Loucy (cell line): ENCODE data around the gene CELF5.

Experiments
- H2AFZ ChIP-seq: fragments of 200-600 bp; sonication (generic); 2 replicates; pipeline ENCODE4 v1.6.0; 2016; ENCODE audit warnings: antibody characterized with exemption, mild to moderate bottlenecking, low read length, moderate library complexity
- H3F3A ChIP-seq: fragments of 200-600 bp; 2 replicates; pipeline ENCODE4 v1.6.0; 2016; ENCODE audit warnings: antibody characterized with exemption, low read depth, mild to moderate bottlenecking
- H3K27me3 ChIP-seq: fragments of 200-600 bp; sonication (generic); 2 replicates; pipeline ENCODE4 v1.6.1; 2014; ENCODE audit warnings: low read length, mild to moderate bottlenecking; ENCODE audit not compliant: insufficient read depth, poor library complexity, severe bottlenecking
- H3K36me3 ChIP-seq: fragments of 200-600 bp; sonication (generic); 2 replicates; pipeline ENCODE4 v1.6.1; 2016; ENCODE audit warnings: low read length; ENCODE audit not compliant: insufficient read depth
- H3K4me1 ChIP-seq: fragments of 200-600 bp; sonication (generic); 2 replicates; pipeline ENCODE4 v1.5.1; 2014; ENCODE audit warnings: low read length, mild to moderate bottlenecking; ENCODE audit not compliant: insufficient read depth, poor library complexity, severe bottlenecking
- H3K4me2 ChIP-seq: fragments of 200-600 bp; sonication (generic); 2 replicates; pipeline ENCODE4 v1.6.0; 2014; ENCODE audit warnings: antibody characterized with exemption, low read length, low read depth, mild to moderate bottlenecking; ENCODE audit not compliant: poor library complexity, severe bottlenecking
- H3K4me3 ChIP-seq: fragments of 200-600 bp; sonication (generic); 2 replicates; pipeline ENCODE4 v1.5.1; 2014; ENCODE audit warnings: low read length, mild to moderate bottlenecking, mixed read lengths; ENCODE audit not compliant: poor library complexity, severe bottlenecking
- H3K79me2 ChIP-seq: fragments of 200-600 bp; sonication (generic); 2 replicates; pipeline ENCODE4 v1.6.1; 2014; ENCODE audit warnings: low read length; ENCODE audit not compliant: insufficient read depth
- H3K9ac ChIP-seq: fragments of 200-600 bp; sonication (generic); 2 replicates; pipeline ENCODE4 v1.6.0; 2014; ENCODE audit warnings: mild to moderate bottlenecking, low read depth, low read length, moderate library complexity; ENCODE audit not compliant: poor library complexity, severe bottlenecking
- H3K9me2 ChIP-seq: fragments of 200-600 bp; sonication (generic); replicated peaks from 2 replicates; pipeline ENCODE4 v1.6.1; 2016; ENCODE audit warnings: low read depth, low read length, mixed read lengths
- H3K9me3 ChIP-seq: fragments of 200-600 bp; sonication (generic); 2 replicates; pipeline ENCODE4 v1.6.1; 2014; ENCODE audit warnings: mild to moderate bottlenecking, antibody characterized with exemption, low read length, low read depth; ENCODE audit not compliant: insufficient read depth
- H4K20me1 ChIP-seq: fragments of 200-600 bp; sonication (generic); 2 replicates; pipeline ENCODE4 v1.6.0; 2014; ENCODE audit warnings: antibody characterized with exemption, low read length, mild to moderate bottlenecking; ENCODE audit not compliant: insufficient read depth, poor library complexity, severe bottlenecking
- EZH2phosphoT487 ChIP-seq: fragments of 200-600 bp; IDR thresholded peaks from 2 replicates; pipeline ENCODE4 v1.6.1; 2018; ENCODE audit warnings: antibody characterized with exemption, mild to moderate bottlenecking, moderate library complexity, borderline replicate concordance
- TF ChIP-seq, protein P1 (sequence below): fragments of 200-600 bp; sonication (generic); conservative IDR thresholded peaks from 2 replicates; pipeline ENCODE4 v1.5.1; 2014; ENCODE audit warnings: mild to moderate bottlenecking, antibody characterized with exemption, low read length

Gene CELF5

DNA sequence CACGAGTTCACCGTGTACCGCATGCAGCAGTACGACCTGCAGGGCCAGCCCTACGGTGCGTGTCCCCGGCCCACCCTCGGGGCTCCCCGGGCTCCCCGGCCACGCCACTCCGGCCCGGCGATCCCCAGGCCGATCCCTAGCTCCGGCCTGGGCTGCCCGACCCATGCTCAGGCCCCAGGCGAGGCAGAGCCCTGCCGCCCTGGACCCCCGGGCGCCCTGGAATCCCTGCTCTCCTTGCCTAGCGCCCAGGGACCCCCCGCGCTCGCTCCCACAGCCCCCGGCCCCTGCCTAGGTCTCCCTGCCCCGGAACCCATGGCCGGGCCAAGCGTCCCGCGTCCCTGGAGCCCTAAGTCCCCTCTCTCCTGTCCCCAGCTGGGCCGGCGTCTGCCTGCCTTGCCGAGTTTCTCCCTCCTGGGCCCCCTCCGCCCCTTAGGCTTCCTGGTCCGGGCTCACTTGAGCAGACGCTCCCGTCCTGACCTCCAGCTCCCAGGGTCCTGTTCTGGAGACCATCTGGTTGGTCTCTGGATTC lies 38.2 kb upstream of the CELF5 start:
- H3K9me2 ChIP-seq: no peaks in the 10 kb centered on the region
- peak overlapping the region; percentile 82 for H3K4me3 ChIP-seq
- no peak for TF ChIP-seq EZH2phosphoT487
- TF ChIP-seq, protein P1, sequence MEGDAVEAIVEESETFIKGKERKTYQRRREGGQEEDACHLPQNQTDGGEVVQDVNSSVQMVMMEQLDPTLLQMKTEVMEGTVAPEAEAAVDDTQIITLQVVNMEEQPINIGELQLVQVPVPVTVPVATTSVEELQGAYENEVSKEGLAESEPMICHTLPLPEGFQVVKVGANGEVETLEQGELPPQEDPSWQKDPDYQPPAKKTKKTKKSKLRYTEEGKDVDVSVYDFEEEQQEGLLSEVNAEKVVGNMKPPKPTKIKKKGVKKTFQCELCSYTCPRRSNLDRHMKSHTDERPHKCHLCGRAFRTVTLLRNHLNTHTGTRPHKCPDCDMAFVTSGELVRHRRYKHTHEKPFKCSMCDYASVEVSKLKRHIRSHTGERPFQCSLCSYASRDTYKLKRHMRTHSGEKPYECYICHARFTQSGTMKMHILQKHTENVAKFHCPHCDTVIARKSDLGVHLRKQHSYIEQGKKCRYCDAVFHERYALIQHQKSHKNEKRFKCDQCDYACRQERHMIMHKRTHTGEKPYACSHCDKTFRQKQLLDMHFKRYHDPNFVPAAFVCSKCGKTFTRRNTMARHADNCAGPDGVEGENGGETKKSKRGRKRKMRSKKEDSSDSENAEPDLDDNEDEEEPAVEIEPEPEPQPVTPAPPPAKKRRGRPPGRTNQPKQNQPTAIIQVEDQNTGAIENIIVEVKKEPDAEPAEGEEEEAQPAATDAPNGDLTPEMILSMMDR: no peak
- peaks cover 30% of the 10 kb centered on the region for H3K4me1 ChIP-seq
- H3K9me3 ChIP-seq: no peaks in the 10 kb centered on the region
- H3K4me2 ChIP-seq: peak overlapping the region; percentile 100
- H3K79me2 ChIP-seq: peaks cover 89% of the 10 kb centered on the region
- no peaks in the 10 kb centered on the region for H3F3A ChIP-seq
- no peaks in the 10 kb centered on the region for H3K36me3 ChIP-seq
- H3K27me3 ChIP-seq: no peaks in the 10 kb centered on the region
- peak overlapping the region; percentile 82 for H3K9ac ChIP-seq
- peak overlapping the region; percentile 42; the same call in 1 of the 2 replicates for H2AFZ ChIP-seq
- H4K20me1 ChIP-seq: peaks cover 48% of the 10 kb centered on the region

DNA sequence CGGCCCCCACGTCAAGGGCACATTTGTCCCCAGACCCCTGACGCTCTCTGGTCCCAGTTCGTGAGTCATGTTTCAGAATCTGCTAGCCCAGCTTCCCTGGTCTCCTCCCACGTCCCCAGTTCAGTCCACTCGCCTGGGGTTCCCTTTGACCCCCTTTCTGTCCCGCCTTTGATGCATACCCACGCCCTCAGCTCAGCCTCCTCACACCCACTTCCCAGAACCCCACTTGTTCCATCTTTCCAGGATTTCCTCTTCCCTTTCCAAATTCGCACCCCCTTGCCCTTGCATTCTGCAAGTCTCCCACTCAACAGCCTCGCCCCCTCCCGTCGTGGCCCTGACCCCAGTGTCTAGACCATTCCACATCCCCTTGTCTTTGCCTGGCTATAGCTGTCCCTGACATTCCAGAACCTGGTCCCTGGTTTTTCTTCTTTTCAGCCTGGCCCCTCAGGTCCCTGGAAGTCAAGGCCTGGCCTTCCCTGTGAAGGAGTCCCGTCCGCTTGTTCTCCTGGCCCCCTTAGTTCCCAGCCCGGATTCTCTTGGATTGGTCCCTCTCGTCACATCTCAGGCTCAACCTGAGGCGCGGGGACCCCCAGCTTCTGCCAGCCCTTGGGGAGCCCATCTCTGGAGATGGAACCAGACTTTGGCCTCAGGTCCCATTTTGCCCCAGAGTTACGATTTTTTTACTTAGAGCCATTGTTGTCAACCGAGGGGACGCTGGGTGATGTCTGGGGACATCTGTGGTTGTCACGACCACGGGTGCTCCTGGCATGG lies 37.4 kb upstream of the CELF5 start:
- Histone ChIP-seq H2AFZ (no peak overlapping the region), H3K9me3 (no peaks in the 10 kb centered on the region), H3K4me2 (peak overlapping the region; percentile 100), H3K9ac (peak overlapping the region; percentile 82), H4K20me1 (peaks cover 39% of the 10 kb centered on the region), H3K79me2 (peaks cover 86% of the 10 kb centered on the region), H3K36me3 (no peaks in the 10 kb centered on the region), H3K4me3 (peak overlapping the region; percentile 82), H3F3A (no peaks in the 10 kb centered on the region), H3K4me1 (peaks cover 29% of the 10 kb centered on the region), H3K9me2 (no peaks in the 10 kb centered on the region), H3K27me3 (no peaks in the 10 kb centered on the region)
- TF ChIP-seq, protein P1: no peak
- no peak for TF ChIP-seq EZH2phosphoT487

DNA sequence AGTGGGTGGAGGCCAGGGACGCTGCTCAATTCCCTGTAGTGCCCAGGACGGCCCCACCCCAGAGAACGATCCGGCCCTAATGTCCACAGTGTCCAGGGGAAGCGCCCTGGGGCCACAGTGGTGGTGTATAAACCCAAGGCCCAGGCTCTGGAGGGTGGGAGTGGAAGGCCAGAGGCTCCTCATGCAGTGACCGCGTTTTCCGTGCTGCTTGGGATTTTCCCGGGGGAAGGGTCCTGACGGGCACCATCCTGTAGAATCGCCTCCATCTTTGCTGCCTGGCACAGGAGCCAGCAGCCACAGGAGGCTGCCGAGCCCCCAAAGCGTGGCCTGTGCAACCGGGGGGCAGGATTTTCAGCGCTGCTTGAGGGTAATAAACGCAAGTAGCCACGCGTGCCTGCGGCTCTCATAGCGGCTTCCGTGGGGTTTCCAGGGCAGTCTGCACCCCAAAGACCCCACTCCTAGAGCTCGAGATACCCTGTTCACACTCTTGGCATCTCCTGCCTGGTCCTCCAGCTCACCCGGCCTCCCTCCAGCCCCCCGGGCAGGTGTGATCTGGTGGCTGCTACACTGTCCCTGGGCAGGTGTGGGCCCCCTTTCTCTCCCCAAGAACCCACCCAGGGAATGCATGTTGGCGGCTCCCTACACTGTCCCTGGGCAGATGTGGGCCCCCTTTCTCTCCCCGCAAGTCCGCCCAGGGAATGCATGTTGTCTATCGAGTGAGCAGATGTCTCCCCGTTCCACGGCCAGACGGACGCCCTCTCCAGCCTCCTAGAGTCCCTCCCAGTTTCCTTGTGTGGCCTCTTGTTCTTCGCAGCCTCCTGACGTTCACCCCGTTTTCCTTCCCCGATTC lies 36.6 kb upstream of the CELF5 start:
- H3K4me1 ChIP-seq: peaks cover 27% of the 10 kb centered on the region
- no peaks in the 10 kb centered on the region for H3K36me3 ChIP-seq
- peaks cover 78% of the 10 kb centered on the region for H3K79me2 ChIP-seq

More for the DNA sequence above, 36.6 kb upstream of the CELF5 start:
- Histone ChIP-seq H3K9me2 (no peaks in the 10 kb centered on the region), H2AFZ (no peak overlapping the region), H3K9me3 (no peaks in the 10 kb centered on the region), H3K27me3 (no peaks in the 10 kb centered on the region), H4K20me1 (peaks cover 37% of the 10 kb centered on the region), H3K4me2 (peak overlapping the region; percentile 100), H3F3A (no peaks in the 10 kb centered on the region), H3K9ac (peak overlapping the region; percentile 82), H3K4me3 (peak overlapping the region; percentile 82)
- TF ChIP-seq, protein P1: no peak
- TF ChIP-seq EZH2phosphoT487: no peak
